NOMO-1 treated with DMSO at 0.1 percent for 48 hours (cell line): ENCODE results near the gene USP46.

Experiments used
- DNase-seq: peaks from one replicate; lab custom pipeline; 2025; ENCODE audit not compliant: unreplicated experiment; lab: John Stamatoyannopoulos, UW

Gene USP46

GRCh38 chr4:52576961-52577623 is 82.0 kb downstream of the USP46 start:
- DNase-seq: no peak

- no peak for DNase-seq
Observed at GRCh38 chr4:52576326-52576725, 82.8 kb downstream of the USP46 start.

- DNase-seq: no peak
Observed at GRCh38 chr4:52575406-52575805, 83.7 kb downstream of the USP46 start.

GRCh38 chr4:52574036-52574435 is 85.1 kb downstream of the USP46 start:
- no peak for DNase-seq

GRCh38 chr4:52573551-52573950 is 85.5 kb downstream of the USP46 start:
- no peak for DNase-seq

GRCh38 chr4:52572936-52573485 is 86.1 kb downstream of the USP46 start:
- DNase-seq: no peak

GRCh38 chr4:52568351-52568750 is 90.8 kb downstream of the USP46 start:
- DNase-seq: no peak

- DNase-seq: no peak
Observed at GRCh38 chr4:52566136-52567031, 92.7 kb downstream of the USP46 start.

GRCh38 chr4:52560844-52561280 is 98.2 kb downstream of the USP46 start:
- DNase-seq: no peak

- no peak for DNase-seq
Observed at GRCh38 chr4:52555356-52555716, 103.8 kb downstream of the USP46 start.

GRCh38 chr4:52554612-52555355 is 104.3 kb downstream of the USP46 start:
- DNase-seq: no peak

- DNase-seq: no peak
Observed at GRCh38 chr4:52552778-52553177, 106.3 kb downstream of the USP46 start.

- DNase-seq: no peak
Observed at GRCh38 chr4:52551487-52551886, 107.6 kb downstream of the USP46 start.

GRCh38 chr4:52550186-52550585 is 108.9 kb downstream of the USP46 start:
- no peak for DNase-seq

- no peak for DNase-seq
Observed at GRCh38 chr4:52548818-52549570, 110.1 kb downstream of the USP46 start.

GRCh38 chr4:52546449-52546848 is 112.7 kb downstream of the USP46 start:
- DNase-seq: no peak

GRCh38 chr4:52545099-52546069 is 113.7 kb downstream of the USP46 start:
- peak; percentile 23 for DNase-seq
